Measurements from ENCODE around the gene CCDC177.

The CCDC177 gene

GRCh38 chr14:69527635-69528034 is 47.0 kb downstream of the CCDC177 start:
- no peak for DNase-seq

- DNase-seq, result no peak
Observed at GRCh38 chr14:69525896-69526295, 48.8 kb downstream of the CCDC177 start.

DNA sequence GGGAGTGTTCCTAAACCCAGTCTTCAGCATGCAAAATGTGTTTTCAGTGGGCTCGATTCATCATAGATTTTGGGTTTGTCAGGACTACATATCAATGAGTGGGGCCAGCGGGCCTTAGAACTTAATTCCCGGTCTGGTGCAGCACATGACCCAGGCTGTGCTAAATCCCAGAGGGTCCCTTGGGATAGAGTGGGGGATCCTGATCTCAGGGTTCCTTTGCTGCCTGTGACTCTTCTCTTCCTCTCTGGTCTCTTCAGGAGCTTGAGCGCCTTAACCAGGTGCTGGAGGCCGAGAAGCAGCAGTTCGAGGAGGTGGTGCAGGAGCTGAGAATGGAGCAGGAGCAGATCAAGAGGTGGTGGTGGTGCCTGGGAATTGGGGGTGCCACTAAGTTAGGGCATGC is 52.6 kb downstream of the CCDC177 start:
- no peak for DNase-seq
